Rectal smooth muscle tissue (tissue), 1 donor: ENCODE data around the gene SDSL.

Source experiments
- H3K27ac ChIP-seq: one replicate; pipeline ENCODE4 v1.7.0; 2013; ENCODE audit warnings: low read depth, low read length, inconsistent platforms
- H3K27me3 ChIP-seq: one replicate; pipeline ENCODE4 v1.7.0; 2013; ENCODE audit warnings: low read length; ENCODE audit not compliant: control insufficient read depth, insufficient read depth
- H3K36me3 ChIP-seq: one replicate; pipeline ENCODE4 v1.7.0; 2013; ENCODE audit warnings: low read length; ENCODE audit not compliant: control insufficient read depth, insufficient read depth
- H3K4me1 ChIP-seq: one replicate; pipeline ENCODE4 v1.7.0; 2013; ENCODE audit warnings: low read length; ENCODE audit not compliant: control insufficient read depth, insufficient read depth
- H3K4me3 ChIP-seq: one replicate; pipeline ENCODE4 v1.7.0; 2013; ENCODE audit warnings: low read length
- H3K9ac ChIP-seq: one replicate; pipeline ENCODE4 v1.7.0; 2013; ENCODE audit warnings: low read length

Gene SDSL

DNA sequence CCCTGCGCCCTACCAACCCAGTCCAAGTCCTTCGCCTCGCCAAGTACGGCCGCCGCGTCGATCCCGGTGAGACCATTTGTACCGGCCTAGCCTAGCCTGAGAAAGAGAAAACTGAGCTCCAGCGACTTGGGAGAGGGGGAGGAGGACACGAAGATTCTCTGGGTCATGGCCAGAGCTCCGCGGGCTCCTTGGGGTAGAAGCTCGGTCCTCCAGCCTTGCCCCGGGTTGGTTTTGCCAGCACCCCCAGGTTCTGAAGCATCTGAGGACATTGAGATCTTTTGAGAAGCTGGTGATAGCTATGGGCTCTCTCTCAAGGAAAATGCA, 42.2 kb downstream of the SDSL start:
- H3K4me1 ChIP-seq: no peaks in the 10 kb centered on the region

DNA sequence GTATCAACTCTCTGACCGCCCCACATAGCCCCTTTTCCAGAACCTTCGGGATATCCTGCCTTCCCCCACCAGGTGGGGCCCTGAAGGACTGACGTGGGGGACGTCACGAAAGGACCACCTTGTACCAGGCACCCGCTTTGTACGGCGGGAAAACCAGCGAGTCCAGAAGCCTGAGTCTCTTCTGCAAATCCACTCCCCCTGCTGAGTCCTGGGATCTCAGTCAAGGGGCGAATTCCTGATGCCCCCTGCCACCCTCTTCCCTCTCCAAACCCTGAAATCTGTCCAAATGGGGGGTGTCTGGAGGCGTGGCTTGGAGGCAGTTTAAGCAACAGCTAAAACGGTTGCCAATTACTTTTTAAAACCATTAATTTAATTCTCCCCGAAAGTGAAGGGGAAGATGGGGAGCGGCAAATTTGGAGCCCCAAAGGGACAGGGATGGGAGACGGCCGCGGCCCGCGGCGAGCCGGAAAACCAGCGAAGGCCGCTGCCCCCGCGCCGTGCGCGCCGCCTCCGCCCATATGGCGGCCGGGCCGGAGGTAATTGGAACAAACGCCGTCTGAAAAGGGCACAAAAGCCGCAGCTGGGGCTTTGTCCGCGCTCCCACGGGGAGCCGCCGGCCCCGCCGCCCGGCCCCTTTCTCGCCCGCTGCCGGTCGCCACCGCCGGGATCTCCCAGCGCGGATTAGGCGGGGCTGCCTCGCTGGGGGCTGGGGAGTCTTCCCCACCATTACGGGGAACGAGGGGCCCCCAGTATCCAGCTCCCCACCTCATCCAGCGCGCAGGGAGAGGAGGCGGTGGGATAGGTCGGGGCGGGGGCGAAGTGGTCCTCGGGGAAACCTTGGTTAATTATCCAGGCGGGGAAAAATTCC, 42.9 kb downstream of the SDSL start:
- Histone ChIP-seq H3K9ac (no peak overlapping the region), H3K27ac (no peak overlapping the region), H3K4me3 (no peak overlapping the region), H3K4me1 (no peaks in the 10 kb centered on the region), H3K27me3 (peaks cover 57% of the 10 kb centered on the region), H3K36me3 (no peaks in the 10 kb centered on the region)

More for the DNA sequence above, 42.2 kb downstream of the SDSL start:
- H3K36me3 ChIP-seq: no peaks in the 10 kb centered on the region
- no peak overlapping the region for H3K9ac ChIP-seq
- H3K27me3 ChIP-seq: peaks cover 56% of the 10 kb centered on the region
- H3K27ac ChIP-seq: no peak overlapping the region
- H3K4me3 ChIP-seq: no peak overlapping the region

DNA sequence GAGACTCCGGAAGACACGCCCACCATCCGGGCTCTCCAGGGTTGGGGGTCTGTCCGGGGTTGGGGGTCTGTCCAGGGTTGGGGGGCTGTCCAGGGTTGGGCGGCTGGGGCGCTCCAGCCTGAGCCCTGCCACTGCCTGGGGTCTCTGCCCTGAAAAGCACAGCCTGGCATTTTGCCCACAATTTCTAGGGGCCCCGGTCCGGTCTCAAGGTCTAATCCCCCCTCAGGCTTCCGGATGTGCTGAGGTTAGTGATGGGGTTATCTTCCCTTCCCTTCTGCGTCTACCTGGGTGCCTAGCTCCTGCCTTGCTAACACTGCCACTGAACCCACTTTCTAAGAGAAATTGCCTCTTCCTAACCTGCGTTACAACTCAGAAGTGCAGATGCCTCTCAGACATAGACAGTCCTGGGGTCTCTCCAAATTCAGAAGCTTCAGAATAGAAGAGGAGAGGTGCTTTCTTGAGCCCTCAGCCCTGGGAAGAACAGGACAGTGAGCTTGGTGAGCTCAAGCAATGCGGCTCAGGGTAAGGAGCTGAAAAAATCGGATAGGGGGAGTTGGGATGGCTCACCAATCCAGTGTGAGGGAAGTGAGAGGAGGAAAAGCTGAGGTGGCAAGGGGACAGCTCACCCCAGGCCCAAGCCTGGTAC, 43.8 kb downstream of the SDSL start:
- Histone ChIP-seq H3K36me3 (no peaks in the 10 kb centered on the region), H3K4me1 (no peaks in the 10 kb centered on the region), H3K27me3 (peaks cover 64% of the 10 kb centered on the region), H3K27ac (no peak overlapping the region), H3K4me3 (no peak overlapping the region), H3K9ac (no peak overlapping the region)

DNA sequence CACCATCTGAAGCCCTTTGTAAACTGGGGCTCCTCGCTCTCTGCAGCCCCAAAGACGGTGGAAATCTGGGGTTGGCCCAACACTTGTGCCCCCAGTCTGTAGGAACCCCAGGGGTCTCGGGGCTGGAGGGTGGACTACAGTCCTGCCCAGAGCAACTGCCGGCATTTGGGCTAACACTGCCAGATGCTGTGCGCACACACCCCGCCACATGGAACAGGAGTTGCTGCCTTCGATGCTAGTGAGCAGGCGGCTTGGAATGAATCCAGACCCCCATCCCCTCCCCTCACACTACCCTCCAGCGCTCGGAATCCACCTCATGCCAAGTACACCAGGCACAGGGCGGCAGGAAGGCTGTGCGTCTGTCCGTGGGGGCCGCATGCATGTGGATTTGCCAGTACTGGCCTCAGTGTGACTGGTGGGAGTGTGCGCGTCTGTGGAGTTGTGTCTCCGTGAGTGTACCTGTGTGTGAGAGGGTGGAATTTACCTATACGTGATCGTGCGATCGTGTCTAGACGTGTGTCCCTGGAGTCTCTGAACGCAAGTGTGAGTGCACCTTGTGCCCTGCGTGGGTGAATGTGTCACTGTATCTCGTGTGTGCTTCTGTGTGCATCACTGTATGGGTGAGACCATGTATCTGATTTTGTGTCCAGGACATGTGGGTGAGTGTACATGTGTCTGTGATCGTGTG, 44.4 kb downstream of the SDSL start:
- peak overlapping the region; percentile 19 for H3K4me3 ChIP-seq
- H3K36me3 ChIP-seq: no peaks in the 10 kb centered on the region
- H3K4me1 ChIP-seq: no peaks in the 10 kb centered on the region
- H3K27me3 ChIP-seq: peaks cover 64% of the 10 kb centered on the region
- H3K9ac ChIP-seq: no peak overlapping the region
- no peak overlapping the region for H3K27ac ChIP-seq

DNA sequence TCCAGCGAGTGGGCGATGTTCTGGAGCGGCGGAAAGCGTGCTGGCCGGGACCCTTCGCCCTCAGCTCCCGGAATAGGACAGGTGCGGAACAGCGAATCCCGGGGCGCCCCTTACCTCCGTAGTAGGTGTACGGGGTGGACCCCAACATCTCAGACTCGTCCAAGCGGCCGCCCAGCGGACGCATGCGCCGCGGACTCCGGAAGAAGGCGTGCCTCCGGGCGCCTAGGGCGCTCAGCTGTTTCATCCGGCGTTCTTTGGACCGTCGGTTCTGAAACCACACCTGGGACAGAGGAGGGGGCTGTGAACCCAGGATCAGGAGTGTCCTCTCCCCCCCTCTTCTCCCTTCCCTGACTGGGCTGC, 44.9 kb downstream of the SDSL start:
- Histone ChIP-seq H3K36me3 (no peaks in the 10 kb centered on the region), H3K4me3 (peak overlapping the region; percentile 19), H3K9ac (no peak overlapping the region), H3K4me1 (no peaks in the 10 kb centered on the region), H3K27me3 (peaks cover 64% of the 10 kb centered on the region), H3K27ac (no peak overlapping the region)

DNA sequence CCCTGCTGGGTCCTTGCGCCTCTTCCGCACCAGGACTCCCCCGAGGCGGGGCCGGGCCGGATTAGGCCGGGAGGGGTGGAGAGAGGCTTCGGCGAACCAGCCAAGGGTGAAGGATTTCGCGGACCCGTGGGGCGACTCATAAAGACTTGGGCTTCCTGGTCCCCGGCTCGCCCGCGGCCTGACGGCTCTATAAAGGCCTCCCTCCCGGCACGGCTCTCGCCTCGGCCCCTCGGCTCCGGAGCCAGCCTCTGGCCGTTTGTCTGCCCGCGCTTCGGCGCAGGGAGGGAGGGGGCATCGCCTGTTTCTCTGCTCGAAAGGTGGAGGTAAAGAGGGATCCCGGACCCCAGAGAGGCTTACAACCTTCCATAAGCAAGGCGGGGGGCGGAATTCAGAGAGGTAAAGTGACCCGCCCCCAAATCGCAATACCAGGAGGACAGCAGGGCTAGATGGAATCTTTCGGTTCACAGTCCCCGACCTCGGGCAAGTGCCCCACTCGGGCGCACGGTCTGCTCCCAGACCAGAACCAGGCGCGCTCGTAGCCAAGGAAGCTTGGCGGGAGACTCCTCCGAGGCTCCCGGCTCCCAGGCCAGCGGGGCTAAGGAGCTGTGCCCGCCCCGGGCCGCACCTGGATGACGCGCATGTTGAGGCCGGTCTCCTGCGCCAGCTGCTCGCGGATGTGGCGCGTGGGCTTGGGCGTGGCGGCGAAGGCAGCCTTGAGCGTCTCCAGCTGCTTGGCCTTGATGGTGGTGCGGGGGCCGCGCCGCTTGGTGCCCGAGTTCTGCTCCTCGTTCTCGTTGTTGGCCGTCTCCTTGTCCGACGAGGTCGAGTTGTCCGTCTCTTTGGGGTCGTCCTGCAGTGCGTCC, 45.6 kb downstream of the SDSL start:
- no peak overlapping the region for H3K9ac ChIP-seq
- H3K4me3 ChIP-seq: peak overlapping the region; percentile 27
- H3K4me1 ChIP-seq: no peaks in the 10 kb centered on the region
- no peak overlapping the region for H3K27ac ChIP-seq
- H3K36me3 ChIP-seq: no peaks in the 10 kb centered on the region
- H3K27me3 ChIP-seq: peaks cover 68% of the 10 kb centered on the region

DNA sequence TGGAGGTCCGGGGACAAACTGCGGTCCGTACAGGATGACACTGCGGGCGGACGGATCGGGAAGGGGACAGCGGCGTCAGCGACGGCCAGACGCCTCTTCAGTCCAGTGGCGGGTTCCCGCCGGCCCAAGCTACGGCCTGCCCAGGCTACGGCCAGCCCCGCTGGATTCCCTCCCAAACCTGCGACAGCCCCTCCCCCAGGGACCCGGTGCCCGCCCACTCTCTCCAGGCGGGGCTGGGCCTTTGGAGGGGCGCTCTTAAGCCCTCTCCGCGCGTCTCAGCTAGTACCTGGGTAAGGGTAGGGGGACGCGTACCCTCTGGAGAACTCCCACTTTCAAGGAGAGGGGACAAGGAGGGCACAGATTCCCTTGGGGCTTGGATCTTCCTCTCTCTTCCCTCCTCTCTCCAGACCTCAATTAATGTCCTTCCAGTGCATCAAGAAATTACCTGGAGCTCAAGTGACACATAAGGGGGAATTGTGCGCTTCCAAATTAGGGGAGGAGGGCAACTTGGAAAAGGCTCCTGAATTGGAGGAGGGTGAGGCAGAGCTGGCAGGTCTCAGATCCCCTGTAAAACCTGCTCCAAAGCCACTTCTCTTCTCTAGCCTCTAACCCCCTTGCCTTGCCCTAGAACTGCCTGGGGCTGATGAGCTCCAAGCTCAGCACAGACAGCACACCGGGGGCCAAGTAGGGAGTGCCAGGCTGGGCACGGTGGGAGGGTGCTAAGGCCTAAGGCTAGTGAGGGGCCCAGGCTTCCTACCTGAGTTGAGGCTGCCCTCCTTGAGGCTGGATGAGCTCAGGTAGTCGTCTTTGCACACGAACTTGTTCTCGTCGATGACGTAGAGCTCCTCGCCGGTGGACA, 46.4 kb downstream of the SDSL start:
- no peaks in the 10 kb centered on the region for H3K36me3 ChIP-seq
- H3K4me3 ChIP-seq: no peak overlapping the region
- H3K4me1 ChIP-seq: no peaks in the 10 kb centered on the region
- H3K9ac ChIP-seq: no peak overlapping the region
- H3K27ac ChIP-seq: no peak overlapping the region
- H3K27me3 ChIP-seq: peaks cover 66% of the 10 kb centered on the region

DNA sequence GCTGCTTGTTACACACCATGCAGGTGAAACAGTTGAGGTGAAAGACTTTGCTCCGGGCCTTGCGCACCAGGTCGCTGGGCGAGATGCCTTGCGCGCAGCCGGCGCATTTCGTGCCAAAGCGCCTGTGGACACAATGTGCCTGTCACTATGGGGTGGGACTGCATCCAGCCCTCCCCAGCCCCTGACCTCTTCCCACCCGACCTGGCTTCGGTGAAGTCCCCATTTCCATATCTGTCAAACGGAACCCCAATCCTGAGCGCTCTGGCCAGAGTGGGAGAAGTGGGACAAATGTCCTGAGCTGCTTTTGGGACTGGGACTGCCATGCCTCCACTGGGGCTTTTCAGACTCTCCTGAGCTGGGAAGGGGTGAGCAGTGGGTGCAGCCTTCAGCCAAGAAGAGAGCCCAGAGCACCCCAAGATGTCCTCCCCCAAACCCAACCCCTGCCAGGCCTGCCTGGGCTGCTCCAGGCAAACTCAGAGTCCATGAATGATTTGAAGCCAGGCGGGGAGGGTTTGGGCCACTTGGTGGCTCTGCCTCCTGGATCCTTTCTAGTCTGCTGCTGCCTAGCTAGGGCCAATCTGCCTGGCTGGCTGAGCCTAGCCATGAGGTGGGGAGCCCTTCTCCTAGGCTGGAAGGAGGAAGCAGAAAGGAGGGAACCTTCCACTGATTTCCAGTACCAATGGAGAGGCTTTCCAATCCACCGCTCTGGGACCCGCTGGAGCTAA, 47.2 kb downstream of the SDSL start:
- H3K4me3 ChIP-seq: no peak overlapping the region
- H3K27ac ChIP-seq: no peak overlapping the region
- H3K27me3 ChIP-seq: peaks cover 61% of the 10 kb centered on the region
- no peaks in the 10 kb centered on the region for H3K36me3 ChIP-seq
- H3K9ac ChIP-seq: no peak overlapping the region
- no peaks in the 10 kb centered on the region for H3K4me1 ChIP-seq

DNA sequence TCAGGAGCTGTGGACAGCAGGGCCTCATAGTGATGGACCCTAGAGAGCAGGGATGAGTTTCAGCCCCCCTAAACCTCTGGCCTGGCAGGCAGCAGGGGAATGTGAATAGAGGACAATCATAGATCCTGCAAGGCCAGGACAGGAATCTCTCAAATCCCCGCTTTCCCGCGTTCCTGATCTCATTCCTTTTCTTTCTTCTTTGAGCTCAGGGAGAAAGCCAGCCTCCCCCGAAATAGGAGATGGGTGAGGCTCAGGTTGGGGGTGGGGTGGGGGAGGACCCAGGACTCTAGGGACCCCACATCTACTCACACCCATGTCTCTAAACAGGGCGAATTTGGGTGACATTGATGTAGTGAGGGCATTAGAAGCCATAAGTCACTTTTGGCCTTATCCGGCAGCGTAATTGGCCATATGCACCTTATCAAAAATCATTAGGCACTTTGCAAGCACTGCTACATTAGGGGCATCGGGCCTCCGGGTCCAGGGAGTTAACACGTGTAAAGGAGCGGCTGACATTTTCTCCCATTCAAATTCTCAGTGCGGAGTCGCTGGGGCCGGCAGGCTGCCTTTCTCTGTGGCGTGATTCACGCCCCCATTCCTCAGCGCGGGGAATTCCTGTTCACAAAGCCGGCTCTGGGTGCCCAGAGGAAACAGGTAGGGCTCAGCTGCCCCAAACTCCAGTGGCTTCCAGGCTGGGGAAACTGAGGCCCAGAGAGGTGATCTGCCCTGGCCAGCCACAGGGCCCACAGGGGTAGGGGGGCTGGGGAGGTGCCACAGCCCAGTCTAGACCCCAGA, 48.0 kb downstream of the SDSL start:
- Histone ChIP-seq H3K9ac (no peak overlapping the region), H3K4me3 (no peak overlapping the region), H3K27ac (no peak overlapping the region), H3K36me3 (no peaks in the 10 kb centered on the region), H3K4me1 (no peaks in the 10 kb centered on the region), H3K27me3 (peaks cover 54% of the 10 kb centered on the region)

DNA sequence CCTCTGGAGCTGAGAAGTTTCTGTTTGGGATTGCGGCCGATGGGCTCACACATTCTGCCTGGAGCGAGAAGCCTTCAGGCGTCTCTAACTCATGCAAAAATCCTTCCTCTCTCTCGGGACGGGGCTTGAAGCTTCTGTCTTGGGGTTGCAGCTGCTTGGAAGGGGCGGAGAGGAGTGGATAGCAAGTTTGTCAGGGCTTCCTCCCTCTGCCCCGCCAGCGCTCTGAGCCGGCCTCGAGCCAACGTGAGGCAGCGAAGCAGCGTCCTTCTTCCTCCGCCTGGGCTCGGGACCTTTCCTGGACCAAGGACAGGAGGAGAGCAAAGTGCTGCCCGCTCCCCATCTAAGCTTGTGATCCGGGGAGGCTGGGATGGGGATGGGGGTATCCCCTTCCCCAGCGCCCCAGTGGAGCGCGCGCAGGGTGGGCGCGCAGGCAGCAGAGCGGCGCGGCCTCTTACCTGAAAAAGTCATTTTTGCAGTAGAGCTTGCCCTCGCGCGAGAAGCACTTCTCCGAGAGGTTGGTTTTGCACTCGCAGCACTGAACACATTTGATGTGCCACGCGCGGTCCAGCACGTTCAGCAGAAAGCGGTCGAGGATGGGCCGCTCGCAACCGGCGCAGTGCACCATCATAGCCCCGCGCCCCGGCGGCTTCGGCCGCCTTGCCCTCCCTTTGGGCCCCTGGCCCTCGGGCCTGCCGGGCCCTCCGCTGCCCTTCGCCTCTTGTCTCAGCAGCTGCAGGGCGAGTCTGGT, 48.9 kb downstream of the SDSL start:
- Histone ChIP-seq H3K27me3 (peaks cover 45% of the 10 kb centered on the region), H3K4me1 (no peaks in the 10 kb centered on the region), H3K36me3 (no peaks in the 10 kb centered on the region), H3K27ac (no peak overlapping the region), H3K4me3 (no peak overlapping the region), H3K9ac (no peak overlapping the region)
